Cardiac fibroblast (primary cell): ENCODE results near the gene LCAT.

Source experiments
- DNase-seq, 2 donors: peaks; one replicate each; pipeline versions ENCODE4 v3.0.0 to v3.0.0-alpha.2; 2010; ENCODE audit warnings: low read depth in 2 of 2
- H3K4me3 ChIP-seq, 2 donors: replicated peaks in 1 of 2; 1 replicate in 1 of 2; 2 replicates in 1 of 2; pipeline ENCODE4 v1.5.1; 2011; ENCODE audit warnings: low read depth in 2 of 2, low read length in 2 of 2, mild to moderate bottlenecking in 2 of 2, moderate library complexity in 1 of 2
- CTCF ChIP-seq: IDR thresholded peaks from one replicate; pipeline ENCODE4 v1.5.1; 2011; ENCODE audit warnings: low read depth, mild to moderate bottlenecking, low read length, inconsistent platforms

Gene LCAT

GRCh38 chr16:67935101-67935401 lies 8.9 kb downstream of the LCAT start:
- H3K4me3 ChIP-seq, result peak overlapping the region; percentile 92 to 97

GRCh38 chr16:67934306-67935100 lies 9.4 kb downstream of the LCAT start:
- H3K4me3 ChIP-seq, result peak overlapping the region in 1 of 2 donors; percentile 97
- TF ChIP-seq CTCF, result no peak
- DNase-seq, result no peak

More at GRCh38 chr16:67935101-67935401, 8.9 kb downstream of the LCAT start:
- no peak for DNase-seq
- TF ChIP-seq CTCF, result no peak

- no peak for TF ChIP-seq CTCF
- DNase-seq, result no peak
- H3K4me3 ChIP-seq, result no peak overlapping the region
These were observed 10.1 kb downstream of the LCAT start for GRCh38 chr16:67933805-67934204.

- no peak for TF ChIP-seq CTCF
- no peak overlapping the region for H3K4me3 ChIP-seq
- no peak for DNase-seq
These were observed 11.5 kb downstream of the LCAT start for GRCh38 chr16:67932462-67932840.

GRCh38 chr16:67931712-67932461 lies 12.0 kb downstream of the LCAT start, which contains the start of gene CTRL:
CTRL (minus strand) TSS chr16:67931862; CDS start chr16:67931852, 10 bp downstream.
- DNase-seq, result no peak
- peak; percentile 27 for TF ChIP-seq CTCF
- H3K4me3 ChIP-seq, result no peak within 1 kb of the TSS

GRCh38 chr16:67930678-67931211 lies 13.2 kb downstream of the LCAT start:
- no peak for DNase-seq
- no peak for TF ChIP-seq CTCF
- no peak overlapping the region for H3K4me3 ChIP-seq
